ENCODE results near the gene ANKRD28.

- no peak for TF ChIP-seq BRCA1 (IDR thresholded peaks at IDR 0.05)
- TF ChIP-seq BRCA1 (CRISPR knock-in tag; IDR thresholded peaks at IDR 0.05), result no peak
- TF ChIP-seq PBX2 (CRISPR knock-in tag; IDR thresholded peaks at IDR 0.05; ENCODE audit: low read depth), result no peak
- TF ChIP-seq PBX2 (tag; conservative IDR thresholded peaks at IDR 0.05; ENCODE audit: low read depth), result no peak
- TF ChIP-seq DIDO1 (tag; IDR thresholded peaks at IDR 0.05; ENCODE audit: low read depth), result no peak
- TF ChIP-seq PRPF4 (IDR thresholded peaks at IDR 0.05; ENCODE audit: insufficient read depth, low read depth, low read length, poor library complexity, severe bottlenecking), result no peak
- TF ChIP-seq, protein P1, sequence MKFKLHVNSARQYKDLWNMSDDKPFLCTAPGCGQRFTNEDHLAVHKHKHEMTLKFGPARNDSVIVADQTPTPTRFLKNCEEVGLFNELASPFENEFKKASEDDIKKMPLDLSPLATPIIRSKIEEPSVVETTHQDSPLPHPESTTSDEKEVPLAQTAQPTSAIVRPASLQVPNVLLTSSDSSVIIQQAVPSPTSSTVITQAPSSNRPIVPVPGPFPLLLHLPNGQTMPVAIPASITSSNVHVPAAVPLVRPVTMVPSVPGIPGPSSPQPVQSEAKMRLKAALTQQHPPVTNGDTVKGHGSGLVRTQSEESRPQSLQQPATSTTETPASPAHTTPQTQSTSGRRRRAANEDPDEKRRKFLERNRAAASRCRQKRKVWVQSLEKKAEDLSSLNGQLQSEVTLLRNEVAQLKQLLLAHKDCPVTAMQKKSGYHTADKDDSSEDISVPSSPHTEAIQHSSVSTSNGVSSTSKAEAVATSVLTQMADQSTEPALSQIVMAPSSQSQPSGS (CRISPR knock-in tag; IDR thresholded peaks at IDR 0.05), result no peak
- no peak for TF ChIP-seq ZNF584 (CRISPR knock-in tag; IDR thresholded peaks at IDR 0.05; ENCODE audit: low read depth)
- TF ChIP-seq ZNF589 (CRISPR knock-in tag; IDR thresholded peaks at IDR 0.05; ENCODE audit: low read depth), result no peak
- TF ChIP-seq PTRF (tag; IDR thresholded peaks at IDR 0.05), result no peak
- TF ChIP-seq ZNF740 (CRISPR knock-in tag; IDR thresholded peaks at IDR 0.05), result no peak
- TF ChIP-seq ZNF740 (tag; IDR thresholded peaks at IDR 0.05), result no peak
- TF ChIP-seq CREM (IDR thresholded peaks at IDR 0.05; ENCODE audit: low read depth), result no peak
- no peak for TF ChIP-seq ZBTB9 (CRISPR knock-in tag; IDR thresholded peaks at IDR 0.05)
Measured at GRCh38 chr3:15631426-15632211, 166.2 kb downstream of the ANKRD28 start.

All from K562 (cell line).